Measurements from ENCODE around the gene ALOX12B.
"Not testable (repeated sequence)": the region's sequence is repeated elsewhere in the genome, so short reads cannot be mapped to it uniquely, and the experiment has no call there.

ALOX12B gene

GRCh38 chr17:8069587-8069860 lies 18.0 kb downstream of the ALOX12B start:
- Histone ChIP-seq H3K9ac (ENCODE audit: low read length) (no peak overlapping the region), H3K4me3 (ENCODE audit: low read depth in 1 of 2, low read length in 2 of 2) (no peak overlapping the region), H3K36me3 (ENCODE audit: insufficient read depth, low read length) (no peaks in the 10 kb centered on the region), H3K27me3 (ENCODE audit: control insufficient read depth in 1 of 2, insufficient read depth in 2 of 2, low read length in 2 of 2) (peaks cover 30 to 41% of the 10 kb centered on the region in 2 donors), H3K9me3 (ENCODE audit: low read length) (no peaks in the 10 kb centered on the region), H3K4me1 (ENCODE audit: insufficient read depth, low read length) (peaks cover 15% of the 10 kb centered on the region), H3K27ac (ENCODE audit: low read depth, low read length) (no peak overlapping the region)

GRCh38 chr17:8068736-8069586 lies 18.6 kb downstream of the ALOX12B start:
- Histone ChIP-seq H3K4me3 (ENCODE audit: low read depth in 1 of 2, low read length in 2 of 2) (no peak overlapping the region), H3K9ac (ENCODE audit: low read length) (no peak overlapping the region), H3K36me3 (ENCODE audit: insufficient read depth, low read length) (no peaks in the 10 kb centered on the region), H3K27ac (ENCODE audit: low read depth, low read length) (no peak overlapping the region), H3K27me3 (ENCODE audit: control insufficient read depth in 1 of 2, insufficient read depth in 2 of 2, low read length in 2 of 2) (peaks cover 24 to 40% of the 10 kb centered on the region in 2 donors), H3K9me3 (ENCODE audit: low read length) (no peaks in the 10 kb centered on the region), H3K4me1 (ENCODE audit: insufficient read depth, low read length) (peaks cover 13% of the 10 kb centered on the region)

DNA sequence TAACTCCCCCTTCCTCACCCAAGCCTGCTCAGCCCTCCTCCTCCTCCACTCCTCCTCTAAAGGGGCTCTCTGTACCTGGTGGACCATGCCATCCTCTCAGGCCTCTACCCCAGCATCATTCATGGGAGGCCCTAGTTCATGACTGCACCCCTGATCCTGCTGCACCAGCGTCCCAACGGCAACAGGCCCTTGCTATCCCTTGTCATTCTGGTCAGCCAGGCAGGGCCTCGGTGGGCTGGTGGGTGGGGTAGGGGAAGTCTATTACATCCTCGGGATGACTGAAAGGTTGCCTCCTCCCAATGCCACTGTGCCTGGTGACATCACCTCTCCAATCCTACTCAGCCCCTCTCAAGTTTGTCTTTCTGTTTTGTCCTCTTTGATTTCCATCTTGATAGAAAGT lies 19.7 kb downstream of the ALOX12B start:
- H3K36me3 ChIP-seq (ENCODE audit: insufficient read depth, low read length): no peaks in the 10 kb centered on the region
- peaks cover 4% of the 10 kb centered on the region for H3K4me1 ChIP-seq (ENCODE audit: insufficient read depth, low read length)
- no peak overlapping the region for H3K27ac ChIP-seq (ENCODE audit: low read depth, low read length)
- no peaks in the 10 kb centered on the region for H3K9me3 ChIP-seq (ENCODE audit: low read length)
- H3K27me3 ChIP-seq (ENCODE audit: control insufficient read depth in 1 of 2, insufficient read depth in 2 of 2, low read length in 2 of 2): peaks cover 21 to 38% of the 10 kb centered on the region in 2 donors
- no peak overlapping the region for H3K9ac ChIP-seq (ENCODE audit: low read length)
- no peak overlapping the region for H3K4me3 ChIP-seq (ENCODE audit: low read depth in 1 of 2, low read length in 2 of 2)

- Histone ChIP-seq H3K9ac (ENCODE audit: low read length) (no peak overlapping the region), H3K36me3 (ENCODE audit: insufficient read depth, low read length) (no peaks in the 10 kb centered on the region), H3K27me3 (ENCODE audit: control insufficient read depth in 1 of 2, insufficient read depth in 2 of 2, low read length in 2 of 2) (peaks cover 21 to 37% of the 10 kb centered on the region in 2 donors), H3K9me3 (ENCODE audit: low read length) (no peaks in the 10 kb centered on the region), H3K4me3 (ENCODE audit: low read depth in 1 of 2, low read length in 2 of 2) (no peak overlapping the region), H3K4me1 (ENCODE audit: insufficient read depth, low read length) (peaks cover 9% of the 10 kb centered on the region), H3K27ac (ENCODE audit: low read depth, low read length) (no peak overlapping the region)
Observed at GRCh38 chr17:8066841-8067775, 20.4 kb downstream of the ALOX12B start.

- H3K36me3 ChIP-seq (ENCODE audit: insufficient read depth, low read length): no peaks in the 10 kb centered on the region
- H3K27ac ChIP-seq (ENCODE audit: low read depth, low read length): no peak overlapping the region
- H3K4me1 ChIP-seq (ENCODE audit: insufficient read depth, low read length): peaks cover 9% of the 10 kb centered on the region
- H3K9ac ChIP-seq (ENCODE audit: low read length): no peak overlapping the region
- no peak overlapping the region for H3K4me3 ChIP-seq (ENCODE audit: low read depth in 1 of 2, low read length in 2 of 2)
- no peaks in the 10 kb centered on the region for H3K9me3 ChIP-seq (ENCODE audit: low read length)
- peaks cover 37 to 48% of the 10 kb centered on the region in 2 donors for H3K27me3 ChIP-seq (ENCODE audit: control insufficient read depth in 1 of 2, insufficient read depth in 2 of 2, low read length in 2 of 2)
Observed at GRCh38 chr17:8064561-8065019, 22.9 kb downstream of the ALOX12B start.

GRCh38 chr17:8063761-8064534 lies 23.6 kb downstream of the ALOX12B start:
- Histone ChIP-seq H3K36me3 (ENCODE audit: insufficient read depth, low read length) (no peaks in the 10 kb centered on the region), H3K27ac (ENCODE audit: low read depth, low read length) (no peak overlapping the region), H3K4me3 (ENCODE audit: low read depth in 1 of 2, low read length in 2 of 2) (no peak overlapping the region), H3K9me3 (ENCODE audit: low read length) (no peaks in the 10 kb centered on the region), H3K4me1 (ENCODE audit: insufficient read depth, low read length) (peaks cover 9% of the 10 kb centered on the region), H3K27me3 (ENCODE audit: control insufficient read depth in 1 of 2, insufficient read depth in 2 of 2, low read length in 2 of 2) (peaks cover 43 to 54% of the 10 kb centered on the region in 2 donors), H3K9ac (ENCODE audit: low read length) (no peak overlapping the region)

DNA sequence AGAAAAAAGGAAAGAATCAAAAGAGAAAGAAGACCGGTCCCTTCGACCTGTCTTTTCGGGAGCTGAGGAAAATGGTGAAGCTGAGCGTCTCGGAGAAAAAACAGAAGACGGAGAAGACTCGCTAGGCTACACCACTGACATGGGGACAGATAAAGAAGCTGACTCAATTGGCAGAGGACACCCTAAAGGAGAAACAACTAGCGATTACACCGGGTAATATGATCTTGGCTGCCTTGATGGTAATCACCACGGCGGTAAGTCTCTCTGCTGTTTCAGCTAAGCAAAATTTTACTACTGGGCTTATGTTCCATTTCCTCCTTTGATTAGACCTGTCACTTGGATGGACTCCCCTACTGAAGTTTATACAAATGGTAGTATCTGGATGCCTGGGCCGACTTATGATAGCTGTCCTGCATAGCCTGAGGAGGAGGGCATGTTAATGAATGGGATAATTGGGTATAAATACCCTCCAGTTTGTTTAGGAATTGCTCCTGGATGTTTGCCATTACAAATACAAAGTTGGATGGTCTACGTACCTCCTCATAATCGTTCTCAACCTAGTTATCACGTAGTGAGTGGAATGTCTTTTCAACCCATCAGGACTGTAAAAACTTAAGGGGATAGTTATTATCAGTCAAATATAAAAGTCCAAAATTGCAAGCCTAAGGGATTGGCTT lies 24.6 kb downstream of the ALOX12B start:
- no peak overlapping the region for H3K9ac ChIP-seq (ENCODE audit: low read length)
- H3K4me1 ChIP-seq (ENCODE audit: insufficient read depth, low read length): peaks cover 9% of the 10 kb centered on the region
- no peak overlapping the region for H3K27ac ChIP-seq (ENCODE audit: low read depth, low read length)
- H3K4me3 ChIP-seq (ENCODE audit: low read depth in 1 of 2, low read length in 2 of 2): no peak overlapping the region
- H3K27me3 ChIP-seq (ENCODE audit: control insufficient read depth in 1 of 2, insufficient read depth in 2 of 2, low read length in 2 of 2): peaks cover 43 to 64% of the 10 kb centered on the region in 2 donors
- H3K9me3 ChIP-seq (ENCODE audit: low read length): no peaks in the 10 kb centered on the region
- H3K36me3 ChIP-seq (ENCODE audit: insufficient read depth, low read length): no peaks in the 10 kb centered on the region

- no peak overlapping the region for H3K27ac ChIP-seq (ENCODE audit: low read depth, low read length)
- H3K4me1 ChIP-seq (ENCODE audit: insufficient read depth, low read length): peaks cover 9% of the 10 kb centered on the region
- no peak overlapping the region for H3K4me3 ChIP-seq (ENCODE audit: low read depth in 1 of 2, low read length in 2 of 2)
- no peak overlapping the region for H3K9ac ChIP-seq (ENCODE audit: low read length)
- H3K36me3 ChIP-seq (ENCODE audit: insufficient read depth, low read length): no peaks in the 10 kb centered on the region
- H3K27me3 ChIP-seq (ENCODE audit: control insufficient read depth in 1 of 2, insufficient read depth in 2 of 2, low read length in 2 of 2): peaks cover 43 to 65% of the 10 kb centered on the region in 2 donors
- H3K9me3 ChIP-seq (ENCODE audit: low read length): no peaks in the 10 kb centered on the region
Observed at GRCh38 chr17:8062435-8062806, 25.1 kb downstream of the ALOX12B start.

DNA sequence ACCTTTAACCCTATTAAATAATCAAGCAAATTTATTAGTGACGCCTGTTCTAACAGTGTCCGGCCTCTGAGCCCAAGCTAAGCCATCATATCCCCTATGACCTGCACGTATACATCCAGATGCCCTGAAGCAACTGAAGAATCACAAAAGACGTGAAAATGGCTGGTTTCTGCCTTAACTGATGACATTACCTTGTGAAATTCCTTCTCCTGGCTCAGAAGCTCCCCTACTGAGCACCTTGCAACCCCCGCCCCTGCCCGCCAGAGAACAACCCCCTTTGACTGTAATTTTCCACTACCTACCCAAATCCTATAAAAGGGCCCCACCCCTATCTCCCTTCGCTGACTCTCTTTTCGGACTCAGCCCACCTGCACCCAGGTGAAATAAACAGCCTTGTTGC lies 25.7 kb downstream of the ALOX12B start:
- H3K36me3 ChIP-seq (ENCODE audit: insufficient read depth, low read length); H3K27ac ChIP-seq (ENCODE audit: low read depth, low read length); H3K4me3 ChIP-seq (ENCODE audit: low read depth in 1 of 2, low read length in 2 of 2); H3K9ac ChIP-seq (ENCODE audit: low read length); H3K9me3 ChIP-seq (ENCODE audit: low read length); H3K4me1 ChIP-seq (ENCODE audit: insufficient read depth, low read length): not testable (repeated sequence)
- peaks cover 43 to 69% of the 10 kb centered on the region in 2 donors for H3K27me3 ChIP-seq (ENCODE audit: control insufficient read depth in 1 of 2, insufficient read depth in 2 of 2, low read length in 2 of 2)

GRCh38 chr17:8060274-8060673 lies 27.2 kb downstream of the ALOX12B start:
- Histone ChIP-seq H3K27ac (ENCODE audit: low read depth, low read length) (no peak overlapping the region), H3K4me1 (ENCODE audit: insufficient read depth, low read length) (peaks cover 9% of the 10 kb centered on the region), H3K27me3 (ENCODE audit: control insufficient read depth in 1 of 2, insufficient read depth in 2 of 2, low read length in 2 of 2) (peaks cover 43 to 72% of the 10 kb centered on the region in 2 donors), H3K36me3 (ENCODE audit: insufficient read depth, low read length) (no peaks in the 10 kb centered on the region), H3K4me3 (ENCODE audit: low read depth in 1 of 2, low read length in 2 of 2) (no peak overlapping the region), H3K9ac (ENCODE audit: low read length) (no peak overlapping the region), H3K9me3 (ENCODE audit: low read length) (no peaks in the 10 kb centered on the region)

All from muscle layer of colon (tissue), 2 donors.